ENCODE measurements around the gene PSMB4. TPM values are rescaled to one million over a fixed set of nuclear protein-coding genes. Genes with fewer than 3 reads are reported as not detected.
A peak's percentile ranks its signal among the peaks of the same experiment; 100 is the strongest.

Gene PSMB4
- total and polyA plus RNA-seq, 10 donors = 184 to 371 (median 205) TPM

DNA sequence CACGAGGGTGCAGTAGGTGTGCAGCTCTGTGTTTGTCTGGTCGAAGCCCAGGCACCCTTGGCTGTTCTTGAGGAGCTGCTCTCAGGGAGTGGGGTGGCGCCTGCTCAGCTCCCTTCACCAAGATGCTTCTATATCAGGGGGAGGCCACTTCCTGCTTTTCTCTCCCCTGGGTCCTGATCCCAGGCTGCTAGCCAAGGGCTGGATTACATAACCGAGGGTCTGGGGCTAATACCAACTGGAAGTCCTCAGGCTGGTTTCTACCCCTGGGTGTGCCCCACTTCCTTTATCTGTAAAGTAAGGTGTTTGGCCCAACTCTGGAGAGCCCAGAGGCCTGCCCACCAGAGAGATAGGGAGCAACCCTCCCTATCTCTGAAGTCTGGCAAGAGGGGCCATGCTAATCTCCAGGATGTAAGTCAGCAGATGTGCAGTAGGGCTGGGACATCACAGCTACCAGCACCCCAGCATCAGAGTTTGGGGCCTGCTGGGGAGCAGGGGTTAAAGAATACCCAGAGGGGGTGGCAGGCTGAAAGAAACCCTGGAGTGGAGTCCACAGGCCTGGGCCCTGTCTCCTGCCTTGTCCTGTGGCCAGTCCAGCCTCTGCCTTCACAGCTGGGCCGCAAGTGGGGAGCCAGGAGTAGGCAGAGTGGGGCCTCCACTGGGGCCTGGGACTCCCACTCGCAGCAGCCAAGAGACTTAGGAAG, 29.0 kb upstream of the PSMB4 start:
- Histone ChIP-seq H3K27ac (peak overlapping the region in 7 of 8 donors; percentile 24 to 89 (median 84)), H3K27me3 (replicated peaks in 1 of 7) (no peaks in the 10 kb centered on the region), H3K36me3 (peaks cover 0 to 27% (median 3%) of the 10 kb centered on the region in 6 donors), H3K9me3 (no peaks in the 10 kb centered on the region), H3K4me3 (peak overlapping the region in 1 of 8 donors; percentile 4), H3K4me1 (peaks cover 18 to 66% (median 47%) of the 10 kb centered on the region in 6 donors)
- TF ChIP-seq POLR2A (IDR thresholded peaks at IDR 0.05) (no peak), POLR2AphosphoS5 (IDR thresholded peaks at IDR 0.05) (no peak)
- TF ChIP-seq, protein P1, sequence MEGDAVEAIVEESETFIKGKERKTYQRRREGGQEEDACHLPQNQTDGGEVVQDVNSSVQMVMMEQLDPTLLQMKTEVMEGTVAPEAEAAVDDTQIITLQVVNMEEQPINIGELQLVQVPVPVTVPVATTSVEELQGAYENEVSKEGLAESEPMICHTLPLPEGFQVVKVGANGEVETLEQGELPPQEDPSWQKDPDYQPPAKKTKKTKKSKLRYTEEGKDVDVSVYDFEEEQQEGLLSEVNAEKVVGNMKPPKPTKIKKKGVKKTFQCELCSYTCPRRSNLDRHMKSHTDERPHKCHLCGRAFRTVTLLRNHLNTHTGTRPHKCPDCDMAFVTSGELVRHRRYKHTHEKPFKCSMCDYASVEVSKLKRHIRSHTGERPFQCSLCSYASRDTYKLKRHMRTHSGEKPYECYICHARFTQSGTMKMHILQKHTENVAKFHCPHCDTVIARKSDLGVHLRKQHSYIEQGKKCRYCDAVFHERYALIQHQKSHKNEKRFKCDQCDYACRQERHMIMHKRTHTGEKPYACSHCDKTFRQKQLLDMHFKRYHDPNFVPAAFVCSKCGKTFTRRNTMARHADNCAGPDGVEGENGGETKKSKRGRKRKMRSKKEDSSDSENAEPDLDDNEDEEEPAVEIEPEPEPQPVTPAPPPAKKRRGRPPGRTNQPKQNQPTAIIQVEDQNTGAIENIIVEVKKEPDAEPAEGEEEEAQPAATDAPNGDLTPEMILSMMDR (IDR thresholded peaks at IDR 0.05 in 8 of 11, conservative IDR thresholded peaks at IDR 0.05 in 3 of 11) = no peak
- 53 to 65% (median 61%) methylated on average over 6 of the region's 6 CpGs for WGBS, 5 donors
- peak; percentile 63 for DNase-seq
- intact Hi-C loops (cut with DNase I; ENCODE audit: low total_unique reads) = no loop called here

DNA sequence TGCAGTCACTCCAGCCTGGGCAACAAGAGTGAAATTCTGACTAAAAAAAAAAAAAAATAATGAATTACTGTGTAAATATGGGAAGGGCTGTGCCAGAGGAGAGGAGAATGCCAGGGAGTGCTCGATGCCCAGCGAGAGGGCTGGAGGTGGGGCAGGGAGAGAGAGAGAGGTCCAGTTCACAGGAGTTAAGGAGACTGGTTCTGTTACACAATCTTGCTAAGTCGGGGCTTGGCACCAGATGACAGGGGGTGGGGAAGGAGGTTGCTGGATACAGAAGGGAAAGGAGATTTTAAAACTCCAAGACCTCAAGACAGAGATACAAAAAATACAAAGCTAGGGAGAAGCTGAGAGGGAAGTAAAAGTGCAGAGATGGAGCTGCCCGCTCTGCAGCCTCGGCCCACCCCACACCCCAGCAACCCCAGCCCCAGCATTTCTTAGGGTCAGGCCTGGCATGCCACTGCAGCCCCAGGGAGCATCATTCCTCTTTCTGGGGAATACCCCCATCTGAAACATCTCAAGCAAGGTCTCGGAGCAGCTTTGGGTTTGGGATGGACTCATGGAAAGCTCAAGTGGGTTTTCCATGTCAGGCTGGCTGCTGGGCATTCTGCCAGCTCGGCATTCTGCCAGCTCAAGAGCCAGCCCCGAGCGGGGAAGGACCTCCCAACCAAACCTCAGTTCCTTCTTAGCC, 27.9 kb upstream of the PSMB4 start:
- H3K9me3 ChIP-seq = no peaks in the 10 kb centered on the region
- H3K36me3 ChIP-seq = peaks cover 0 to 16% (median 0%) of the 10 kb centered on the region in 6 donors
- DNase-seq = no peak
- WGBS, 5 donors = 38 to 61% (median 45%) methylated on average over 7 to 9 of the region's 9 CpGs
- intact Hi-C loops (cut with DNase I; ENCODE audit: low total_unique reads) = no loop called here
- H3K27ac ChIP-seq = peak overlapping the region in 7 of 8 donors; percentile 61 to 89 (median 84)
- TF ChIP-seq POLR2AphosphoS5 (IDR thresholded peaks at IDR 0.05) (peak in 2 of 3 donors; percentile 18 to 35), POLR2A (IDR thresholded peaks at IDR 0.05) (no peak)
- TF ChIP-seq, protein P1 (IDR thresholded peaks at IDR 0.05 in 8 of 11, conservative IDR thresholded peaks at IDR 0.05 in 3 of 11) = no peak
- peaks cover 18 to 63% (median 47%) of the 10 kb centered on the region in 6 donors for H3K4me1 ChIP-seq
- peak overlapping the region in 6 of 8 donors; percentile 23 to 67 (median 42) for H3K4me3 ChIP-seq
- H3K27me3 ChIP-seq (replicated peaks in 1 of 7) = no peaks in the 10 kb centered on the region

DNA sequence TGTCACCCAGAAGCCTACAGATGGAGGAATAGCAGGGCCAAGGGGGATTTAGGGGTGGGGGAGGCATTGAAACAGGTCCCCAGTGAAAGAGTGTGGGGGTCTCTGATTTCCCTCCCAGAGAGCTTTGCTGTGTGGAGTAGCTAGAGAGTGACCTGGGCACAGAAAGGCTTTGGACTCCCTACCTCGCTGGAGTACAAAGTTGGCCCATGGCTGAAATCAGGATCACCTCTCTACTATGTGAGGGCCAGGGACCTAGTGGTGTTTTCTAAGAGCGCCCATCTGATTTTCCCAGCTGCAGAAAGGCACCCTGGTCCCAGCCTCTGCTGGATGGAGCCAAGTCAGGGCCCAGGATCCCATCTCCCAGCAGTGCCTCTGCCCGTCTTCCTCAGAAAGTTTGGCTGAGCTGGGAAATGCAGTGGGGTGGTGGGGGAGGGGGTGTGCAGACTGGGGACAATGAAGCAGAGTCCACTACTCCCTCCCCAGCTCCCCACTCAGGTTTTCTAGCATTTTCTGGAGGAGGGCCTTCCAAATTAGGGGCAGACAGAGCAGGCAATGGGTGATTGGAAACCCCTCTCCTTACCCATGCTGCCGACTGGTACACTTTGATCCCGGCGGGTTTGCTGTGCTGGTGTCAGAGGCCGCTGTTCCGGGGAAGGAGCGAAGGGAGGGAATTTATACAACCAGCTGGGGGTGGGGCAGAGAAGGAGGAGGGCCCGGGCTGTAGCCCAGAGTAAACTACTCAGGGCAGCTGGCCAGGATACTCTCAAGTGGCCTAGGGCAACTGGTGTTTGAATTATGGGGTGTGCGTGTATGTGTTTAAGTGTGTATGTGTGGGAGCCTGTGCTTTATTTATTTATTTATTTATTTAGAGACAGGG, 27.1 kb upstream of the PSMB4 start, which contains the start of gene SELENBP1:
TSS of gene SELENBP1 (minus strand) at position 648 of the 877 bp plus-strand sequence. CDS start at position 584, 64 bp downstream.
- intact Hi-C loops (cut with DNase I; ENCODE audit: low total_unique reads) = no loop called here
- peak within 1 kb of the TSS; percentile 27 to 89 (median 81) for H3K27ac ChIP-seq
- DNase-seq = peak; percentile 80
- TF ChIP-seq POLR2A (IDR thresholded peaks at IDR 0.05) = peak in 1 of 3 donors; percentile 86
- TF ChIP-seq POLR2AphosphoS5 (IDR thresholded peaks at IDR 0.05) = peak; percentile 43 to 92 (median 92)
- TF ChIP-seq, protein P1 (IDR thresholded peaks at IDR 0.05 in 8 of 11, conservative IDR thresholded peaks at IDR 0.05 in 3 of 11) = no peak
- H3K27me3 ChIP-seq (replicated peaks in 1 of 7) = no peaks in the 10 kb centered on the region
- peaks cover 0 to 11% (median 0%) of the 10 kb centered on the region in 6 donors for H3K36me3 ChIP-seq
- H3K9me3 ChIP-seq = no peaks in the 10 kb centered on the region
- H3K4me3 ChIP-seq = peak within 1 kb of the TSS; percentile 16 to 67 (median 35)
- H3K4me1 ChIP-seq = peaks cover 18 to 56% (median 43%) of the 10 kb centered on the region in 6 donors
- WGBS, 5 donors = 52 to 88% (median 72%) methylated on average over 11 of the region's 11 CpGs

Data from spleen (tissue), 11 donors.